GM12878 (cell line): ENCODE measurements around the gene HYOU1. TPM values are rescaled to one million over a fixed set of nuclear protein-coding genes. Genes with fewer than 3 reads are reported as not detected.

ENCODE experiments used
- CBX5 ChIP-seq: sonication (generic); IDR thresholded peaks from 2 replicates; pipeline ENCODE4 v1.6.1; 2016; ENCODE audit warnings: low read depth, moderate library complexity, mild to moderate bottlenecking, inconsistent platforms
- CREM ChIP-seq: IDR thresholded peaks from 2 replicates; pipeline ENCODE4 v1.6.1; 2014; ENCODE audit warnings: antibody characterized with exemption, low read depth
- EP300 ChIP-seq, 2 experiments: fragments of 150-350 bp in 1 of 2; IDR thresholded peaks; 2 replicates each; pipeline ENCODE4 v1.6.1; 2011 to 2012; ENCODE audit warnings: low read depth in 2 of 2, low read length in 2 of 2, borderline replicate concordance in 1 of 2, improper control_type of control experiment in 1 of 2, inconsistent platforms in 1 of 2; ENCODE audit not compliant: control insufficient read depth in 1 of 2
- FOS ChIP-seq: IDR thresholded peaks from 3 replicates; pipeline ENCODE4 v1.6.1; 2011; ENCODE audit warnings: borderline replicate concordance; ENCODE audit not compliant: insufficient read length; ENCODE audit errors: extremely low read depth
- GATAD2B ChIP-seq: fragments of 450-650 bp; conservative IDR thresholded peaks from 2 replicates; pipeline ENCODE4 v1.6.1; 2017; ENCODE audit warnings: low read depth, mild to moderate bottlenecking, moderate library complexity
- IKZF2 ChIP-seq, 2 experiments: fragments of 450-650 bp; IDR thresholded peaks; 2 replicates each; pipeline ENCODE4 v1.6.1; 2017; ENCODE audit warnings: mild to moderate bottlenecking in 2 of 2, moderate library complexity in 2 of 2
- MTA3 ChIP-seq: IDR thresholded peaks from 2 replicates; pipeline ENCODE4 v1.6.1; 2012; ENCODE audit warnings: low read length, inconsistent platforms, borderline replicate concordance
- MXI1 ChIP-seq: fragments of 150-350 bp; IDR thresholded peaks from 2 replicates; pipeline ENCODE4 v1.6.1; 2011; ENCODE audit warnings: low read depth, mild to moderate bottlenecking, inconsistent platforms, low read length, improper control_type of control experiment
- NBN ChIP-seq: fragments of 450-650 bp; IDR thresholded peaks from 2 replicates; pipeline ENCODE4 v1.6.1; 2016
- NR2F1 ChIP-seq: fragments of 450-650 bp; conservative IDR thresholded peaks from 2 replicates; pipeline ENCODE4 v1.6.1; 2017; ENCODE audit warnings: mild to moderate bottlenecking
- RB1 ChIP-seq: fragments of 450-650 bp; formaldehyde crosslinking; IDR thresholded peaks from 2 replicates; pipeline ENCODE4 v1.6.1; 2017; ENCODE audit warnings: mild to moderate bottlenecking, borderline replicate concordance
- RELA ChIP-seq: fragments of 450-650 bp; IDR thresholded peaks from 2 replicates; pipeline ENCODE4 v1.8.0; 2014; ENCODE audit warnings: borderline replicate concordance; ENCODE audit not compliant: partially characterized antibody
- SIN3A ChIP-seq: IDR thresholded peaks from 2 replicates; pipeline ENCODE4 v1.6.1; 2012; ENCODE audit warnings: low read depth, low read length, improper control_type of control experiment
- SMAD1 ChIP-seq: fragments of 450-650 bp; IDR thresholded peaks from 2 replicates; pipeline ENCODE4 v1.6.1; 2018; ENCODE audit warnings: mild to moderate bottlenecking, low read depth; ENCODE audit not compliant: partially characterized antibody
- SMAD5 ChIP-seq: IDR thresholded peaks from 2 replicates; pipeline ENCODE4 v1.6.1; 2016; ENCODE audit warnings: antibody characterized with exemption, low read depth
- TCF3 ChIP-seq: IDR thresholded peaks from 2 replicates; pipeline ENCODE4 v1.6.1; 2012; ENCODE audit warnings: low read depth, mild to moderate bottlenecking, low read length, borderline replicate concordance; ENCODE audit not compliant: insufficient read depth
- YBX1 ChIP-seq: fragments of 450-650 bp; IDR thresholded peaks from 2 replicates; pipeline ENCODE4 v1.6.1; 2016; ENCODE audit warnings: antibody characterized with exemption
- ZZZ3 ChIP-seq: IDR thresholded peaks from 2 replicates; pipeline ENCODE4 v1.6.1; 2011; ENCODE audit warnings: low read depth; ENCODE audit not compliant: control insufficient read depth, insufficient read length
- polyA plus RNA-seq, 11 experiments: library from polyadenylated mRNA; depleted of rRNA in 4 of 11; unstranded in 6 of 11; stranded (reverse) in 5 of 11; fragments of >200 nt; fragmentation: Nextera tagmentation in 4 of 11; fragmentation: Illumina TruSeq in 1 of 11; extraction: Ambion mirVana in 4 of 11; extraction: Trizol in 1 of 11; gene quantifications; 1 replicate in 1 of 11; 2 replicates in 10 of 11; pipeline versions ENCODE4 v1.2.1 to v1.2.3, GENCODE V29; 2011 to 2016; ENCODE audit warnings: inconsistent platforms in 2 of 11, missing spikeins in 2 of 11, low read depth in 1 of 11
- total RNA-seq, 4 experiments: library from RNA; depleted of rRNA in 3 of 4; stranded (reverse); fragments of >200 nt in 3 of 4; fragmentation: Illumina TruSeq in 1 of 4; extraction: Trizol in 1 of 4; gene quantifications; 2 replicates each; pipeline versions ENCODE4 v1.2.1 to v1.2.3, GENCODE V29; 2013 to 2021
- TF ChIP-seq, protein P1 (sequence below): IDR thresholded peaks from 2 replicates; pipeline ENCODE4 v1.6.1; 2012; ENCODE audit warnings: low read depth, low read length, improper control_type of control experiment
- TF ChIP-seq, protein P2 (sequence below): IDR thresholded peaks from 2 replicates; pipeline ENCODE4 v1.6.1; 2011; ENCODE audit warnings: mild to moderate bottlenecking, low read depth, low read length, moderate library complexity; ENCODE audit not compliant: insufficient replicate concordance
- TF ChIP-seq, protein P3 (sequence below): IDR thresholded peaks from 2 replicates; pipeline ENCODE4 v1.6.1; 2012; ENCODE audit warnings: low read length, inconsistent platforms
- TF ChIP-seq, protein P4 (sequence below): fragments of 450-650 bp; IDR thresholded peaks from 2 replicates; pipeline ENCODE4 v1.6.1; 2017; ENCODE audit warnings: mild to moderate bottlenecking, moderate library complexity
- TF ChIP-seq, protein P5 (sequence below): IDR thresholded peaks from 2 replicates; pipeline ENCODE4 v1.6.1; 2012; ENCODE audit warnings: low read depth, low read length, improper control_type of control experiment

HYOU1 gene
- total and polyA plus RNA-seq, 10 of the 15 experiments (the other 5 are each of a cell fraction or from before 2014, with no cell fraction given) = 15.4 to 157 (median 109) TPM

DNA sequence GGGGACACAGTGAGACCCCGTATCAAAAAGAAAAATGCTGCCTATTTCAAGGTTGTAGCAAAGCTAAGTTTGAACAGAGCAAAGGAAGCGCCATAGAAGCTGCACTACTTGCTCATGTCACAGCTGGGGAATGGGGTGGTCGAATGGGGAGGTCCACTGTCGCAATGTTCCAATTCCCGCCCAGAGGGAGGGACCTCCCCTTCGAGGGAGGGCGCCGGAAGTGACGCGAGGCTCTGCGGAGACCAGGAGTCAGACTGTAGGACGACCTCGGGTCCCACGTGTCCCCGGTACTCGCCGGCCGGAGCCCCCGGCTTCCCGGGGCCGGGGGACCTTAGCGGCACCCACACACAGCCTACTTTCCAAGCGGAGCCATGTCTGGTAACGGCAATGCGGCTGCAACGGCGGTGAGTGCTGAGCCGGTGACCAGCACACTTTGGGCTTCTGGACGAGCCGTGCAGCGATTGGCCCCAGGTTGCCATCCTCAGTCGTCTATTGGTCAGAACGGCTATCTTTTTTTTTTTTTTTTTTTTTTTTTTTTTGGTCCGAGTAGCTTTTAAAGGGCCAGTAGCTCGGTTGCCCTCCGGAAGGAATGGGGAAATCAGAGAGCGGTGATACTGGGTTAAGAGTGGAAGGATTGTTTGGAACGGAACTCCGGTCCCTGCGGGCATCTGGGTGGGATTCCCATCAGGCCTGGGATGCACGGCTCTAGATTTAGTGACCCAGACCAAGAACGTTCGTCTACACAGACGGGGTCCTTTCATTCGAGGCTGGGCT lies 27.8 kb upstream of the HYOU1 start, which contains the start of gene HMBS (continued):
- TF ChIP-seq, protein P1, sequence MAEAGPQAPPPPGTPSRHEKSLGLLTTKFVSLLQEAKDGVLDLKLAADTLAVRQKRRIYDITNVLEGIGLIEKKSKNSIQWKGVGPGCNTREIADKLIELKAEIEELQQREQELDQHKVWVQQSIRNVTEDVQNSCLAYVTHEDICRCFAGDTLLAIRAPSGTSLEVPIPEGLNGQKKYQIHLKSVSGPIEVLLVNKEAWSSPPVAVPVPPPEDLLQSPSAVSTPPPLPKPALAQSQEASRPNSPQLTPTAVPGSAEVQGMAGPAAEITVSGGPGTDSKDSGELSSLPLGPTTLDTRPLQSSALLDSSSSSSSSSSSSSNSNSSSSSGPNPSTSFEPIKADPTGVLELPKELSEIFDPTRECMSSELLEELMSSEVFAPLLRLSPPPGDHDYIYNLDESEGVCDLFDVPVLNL = peak; percentile 84
- no peak for TF ChIP-seq RELA
- peak; percentile 82 for TF ChIP-seq SMAD5
- no peak for TF ChIP-seq CBX5
- TF ChIP-seq, protein P2, sequence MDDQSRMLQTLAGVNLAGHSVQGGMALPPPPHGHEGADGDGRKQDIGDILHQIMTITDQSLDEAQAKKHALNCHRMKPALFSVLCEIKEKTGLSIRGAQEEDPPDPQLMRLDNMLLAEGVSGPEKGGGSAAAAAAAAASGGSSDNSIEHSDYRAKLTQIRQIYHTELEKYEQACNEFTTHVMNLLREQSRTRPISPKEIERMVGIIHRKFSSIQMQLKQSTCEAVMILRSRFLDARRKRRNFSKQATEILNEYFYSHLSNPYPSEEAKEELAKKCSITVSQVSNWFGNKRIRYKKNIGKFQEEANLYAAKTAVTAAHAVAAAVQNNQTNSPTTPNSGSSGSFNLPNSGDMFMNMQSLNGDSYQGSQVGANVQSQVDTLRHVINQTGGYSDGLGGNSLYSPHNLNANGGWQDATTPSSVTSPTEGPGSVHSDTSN = peak; percentile 6
- peak; percentile 75 for TF ChIP-seq NR2F1
- peak; percentile 91 for TF ChIP-seq CREM
- no peak for TF ChIP-seq IKZF2 (IDR thresholded peaks at IDR 0.05)
- peak; percentile 67; the same call in 1 of the 2 replicates for TF ChIP-seq NBN
- peak in 1 of 2 experiments; percentile 12; a peak in 1 of 4 replicates for TF ChIP-seq EP300 (IDR thresholded peaks at IDR 0.05; ENCODE audit: borderline replicate concordance in 1 of 2, control insufficient read depth in 1 of 2, low read depth in 2 of 2, low read length in 2 of 2)
- TF ChIP-seq MXI1 = peak; percentile 89
- TF ChIP-seq, protein P3, sequence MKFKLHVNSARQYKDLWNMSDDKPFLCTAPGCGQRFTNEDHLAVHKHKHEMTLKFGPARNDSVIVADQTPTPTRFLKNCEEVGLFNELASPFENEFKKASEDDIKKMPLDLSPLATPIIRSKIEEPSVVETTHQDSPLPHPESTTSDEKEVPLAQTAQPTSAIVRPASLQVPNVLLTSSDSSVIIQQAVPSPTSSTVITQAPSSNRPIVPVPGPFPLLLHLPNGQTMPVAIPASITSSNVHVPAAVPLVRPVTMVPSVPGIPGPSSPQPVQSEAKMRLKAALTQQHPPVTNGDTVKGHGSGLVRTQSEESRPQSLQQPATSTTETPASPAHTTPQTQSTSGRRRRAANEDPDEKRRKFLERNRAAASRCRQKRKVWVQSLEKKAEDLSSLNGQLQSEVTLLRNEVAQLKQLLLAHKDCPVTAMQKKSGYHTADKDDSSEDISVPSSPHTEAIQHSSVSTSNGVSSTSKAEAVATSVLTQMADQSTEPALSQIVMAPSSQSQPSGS = no peak
- TF ChIP-seq GATAD2B = no peak
- TF ChIP-seq MTA3 = no peak
- TF ChIP-seq, protein P4, sequence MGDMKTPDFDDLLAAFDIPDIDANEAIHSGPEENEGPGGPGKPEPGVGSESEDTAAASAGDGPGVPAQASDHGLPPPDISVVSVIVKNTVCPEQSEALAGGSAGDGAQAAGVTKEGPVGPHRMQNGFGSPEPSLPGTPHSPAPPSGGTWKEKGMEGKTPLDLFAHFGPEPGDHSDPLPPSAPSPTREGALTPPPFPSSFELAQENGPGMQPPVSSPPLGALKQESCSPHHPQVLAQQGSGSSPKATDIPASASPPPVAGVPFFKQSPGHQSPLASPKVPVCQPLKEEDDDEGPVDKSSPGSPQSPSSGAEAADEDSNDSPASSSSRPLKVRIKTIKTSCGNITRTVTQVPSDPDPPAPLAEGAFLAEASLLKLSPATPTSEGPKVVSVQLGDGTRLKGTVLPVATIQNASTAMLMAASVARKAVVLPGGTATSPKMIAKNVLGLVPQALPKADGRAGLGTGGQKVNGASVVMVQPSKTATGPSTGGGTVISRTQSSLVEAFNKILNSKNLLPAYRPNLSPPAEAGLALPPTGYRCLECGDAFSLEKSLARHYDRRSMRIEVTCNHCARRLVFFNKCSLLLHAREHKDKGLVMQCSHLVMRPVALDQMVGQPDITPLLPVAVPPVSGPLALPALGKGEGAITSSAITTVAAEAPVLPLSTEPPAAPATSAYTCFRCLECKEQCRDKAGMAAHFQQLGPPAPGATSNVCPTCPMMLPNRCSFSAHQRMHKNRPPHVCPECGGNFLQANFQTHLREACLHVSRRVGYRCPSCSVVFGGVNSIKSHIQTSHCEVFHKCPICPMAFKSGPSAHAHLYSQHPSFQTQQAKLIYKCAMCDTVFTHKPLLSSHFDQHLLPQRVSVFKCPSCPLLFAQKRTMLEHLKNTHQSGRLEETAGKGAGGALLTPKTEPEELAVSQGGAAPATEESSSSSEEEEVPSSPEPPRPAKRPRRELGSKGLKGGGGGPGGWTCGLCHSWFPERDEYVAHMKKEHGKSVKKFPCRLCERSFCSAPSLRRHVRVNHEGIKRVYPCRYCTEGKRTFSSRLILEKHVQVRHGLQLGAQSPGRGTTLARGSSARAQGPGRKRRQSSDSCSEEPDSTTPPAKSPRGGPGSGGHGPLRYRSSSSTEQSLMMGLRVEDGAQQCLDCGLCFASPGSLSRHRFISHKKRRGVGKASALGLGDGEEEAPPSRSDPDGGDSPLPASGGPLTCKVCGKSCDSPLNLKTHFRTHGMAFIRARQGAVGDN = 0 out of 2 replicates have a peak, but pooled peaks have one; percentile 54
- no peak for TF ChIP-seq SMAD1
- TF ChIP-seq YBX1 = no peak
- no peak for TF ChIP-seq ZZZ3
- no peak for TF ChIP-seq TCF3
- peak; percentile 81; the same call in 1 of the 2 replicates for TF ChIP-seq RB1
- TF ChIP-seq FOS = peak; percentile 24
- peak; percentile 85; the same call in 1 of the 2 replicates for TF ChIP-seq SIN3A
- TF ChIP-seq, protein P5, sequence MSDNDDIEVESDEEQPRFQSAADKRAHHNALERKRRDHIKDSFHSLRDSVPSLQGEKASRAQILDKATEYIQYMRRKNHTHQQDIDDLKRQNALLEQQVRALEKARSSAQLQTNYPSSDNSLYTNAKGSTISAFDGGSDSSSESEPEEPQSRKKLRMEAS = peak; percentile 86
